Heart left ventricle (tissue), 13 donors: ENCODE measurements around the gene DSTN.

Source experiments
- POLR2A ChIP-seq, 2 donors: fragments of 450-650 bp; IDR thresholded peaks; one replicate each; pipeline ENCODE4 v1.6.1; 2017; ENCODE audit warnings: antibody characterized with exemption in 2 of 2, mild to moderate bottlenecking in 2 of 2, moderate library complexity in 2 of 2
- TF ChIP-seq, protein P1 (sequence below), 12 donors: fragments of 200-600 bp; sonication (generic) in 4 of 12; IDR thresholded peaks; one replicate each; pipeline versions ENCODE4 v1.5.0 to v1.8.0; 2018 to 2022; ENCODE audit warnings: antibody characterized with exemption in 12 of 12, mild to moderate bottlenecking in 5 of 12
- donor health status: ischemic (EF 13 %, LVEDD 7.1; RV severe dilation, severe dysfunction).
- donor health status: DM: no; HTN: yes; CAD: no.
- donor health status: DM: no; HTN: no; CAD: no.
- donor health status: ischemic (EF 25% LVEDD 6.9; RV normal size, moderate dysfunction).
- donor health status: ischemic (EF 25% LVEDD 5.7; RV mildly dilated, moderate dysfunction).
- donor health status: ischemic (EF 35%, LVEDD 5.7; RV mildly dilated, moderate dysfunction).
- donor health status: nonischemic (EF 11% LVEDD 7.7; RV severe dilation, severe dysfunction).
- donor health status: DM: yes; HTN: yes; CAD: no.
- donor health status: PGD.
- donor health status: ischemic (EF 29% LVEDD 5.4; RV normal size, mild dysfunction).
- donor health status: nonischemic (EF 23%, LVEDD 6.1; RV moderate dilation, normal function).

DNA sequence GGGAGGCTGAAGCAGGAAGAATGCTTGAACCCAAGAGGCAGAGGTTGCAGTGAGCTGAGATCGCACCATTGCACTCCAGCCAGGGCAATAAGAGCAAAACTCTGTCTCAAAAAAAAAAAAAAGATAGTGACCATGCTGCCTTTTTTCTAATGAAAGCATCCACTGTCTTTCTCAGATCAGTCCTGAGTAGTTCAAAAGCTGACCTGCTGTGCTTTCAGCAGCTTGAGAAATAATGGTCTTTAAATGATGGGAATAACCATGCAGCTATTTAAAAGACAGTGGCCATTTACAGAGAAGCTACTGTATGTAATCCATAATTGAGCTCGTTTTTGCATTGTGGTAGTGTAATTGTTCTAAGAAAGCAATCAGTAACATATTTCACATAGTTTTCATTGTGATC, 36.1 kb downstream of the DSTN start:
- no peak for TF ChIP-seq POLR2A (IDR thresholded peaks at IDR 0.05)
- TF ChIP-seq, protein P1, sequence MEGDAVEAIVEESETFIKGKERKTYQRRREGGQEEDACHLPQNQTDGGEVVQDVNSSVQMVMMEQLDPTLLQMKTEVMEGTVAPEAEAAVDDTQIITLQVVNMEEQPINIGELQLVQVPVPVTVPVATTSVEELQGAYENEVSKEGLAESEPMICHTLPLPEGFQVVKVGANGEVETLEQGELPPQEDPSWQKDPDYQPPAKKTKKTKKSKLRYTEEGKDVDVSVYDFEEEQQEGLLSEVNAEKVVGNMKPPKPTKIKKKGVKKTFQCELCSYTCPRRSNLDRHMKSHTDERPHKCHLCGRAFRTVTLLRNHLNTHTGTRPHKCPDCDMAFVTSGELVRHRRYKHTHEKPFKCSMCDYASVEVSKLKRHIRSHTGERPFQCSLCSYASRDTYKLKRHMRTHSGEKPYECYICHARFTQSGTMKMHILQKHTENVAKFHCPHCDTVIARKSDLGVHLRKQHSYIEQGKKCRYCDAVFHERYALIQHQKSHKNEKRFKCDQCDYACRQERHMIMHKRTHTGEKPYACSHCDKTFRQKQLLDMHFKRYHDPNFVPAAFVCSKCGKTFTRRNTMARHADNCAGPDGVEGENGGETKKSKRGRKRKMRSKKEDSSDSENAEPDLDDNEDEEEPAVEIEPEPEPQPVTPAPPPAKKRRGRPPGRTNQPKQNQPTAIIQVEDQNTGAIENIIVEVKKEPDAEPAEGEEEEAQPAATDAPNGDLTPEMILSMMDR (IDR thresholded peaks at IDR 0.05), result no peak
